Measurements from ENCODE around the gene HTATIP2. TPM values are rescaled to one million over a fixed set of nuclear protein-coding genes. Genes with fewer than 3 reads are reported as not detected.

Gene HTATIP2
- total and polyA plus RNA-seq, 9 of the 15 experiments (the other 6 are each of a cell fraction or from before 2014, with no cell fraction given): 48.3 to 90.9 (median 64.4) TPM

DNA sequence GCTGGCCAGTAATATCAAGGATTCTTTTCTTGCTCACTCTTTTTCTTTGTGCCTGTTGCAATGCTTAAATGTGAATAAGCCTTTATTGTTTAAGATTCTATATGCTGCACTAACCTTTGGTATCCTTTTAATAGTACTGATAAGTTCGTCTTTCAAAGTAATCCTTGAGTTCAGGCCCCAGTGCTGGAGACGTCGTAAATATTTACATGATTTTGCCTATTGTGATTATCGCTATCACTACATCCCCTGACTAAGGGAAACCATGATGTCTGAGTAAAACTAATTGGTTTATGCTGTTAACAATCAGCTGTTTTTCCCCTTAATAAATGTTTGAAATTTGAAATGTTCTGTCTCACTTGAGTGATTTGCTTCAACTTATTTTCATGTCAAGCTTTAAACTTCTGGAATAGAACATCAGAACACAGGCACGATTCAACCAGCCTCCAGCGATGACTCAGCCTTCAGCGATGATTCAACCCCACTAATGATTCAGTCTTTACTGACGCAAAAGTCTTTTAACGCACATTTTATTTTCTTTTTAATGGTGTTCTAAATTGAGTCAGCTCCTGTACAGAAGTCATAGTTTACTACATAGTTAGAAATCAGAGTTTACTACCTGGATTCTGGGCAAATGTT lies 3.9 kb downstream of the HTATIP2 start (continued):
- TF ChIP-seq, protein P1, sequence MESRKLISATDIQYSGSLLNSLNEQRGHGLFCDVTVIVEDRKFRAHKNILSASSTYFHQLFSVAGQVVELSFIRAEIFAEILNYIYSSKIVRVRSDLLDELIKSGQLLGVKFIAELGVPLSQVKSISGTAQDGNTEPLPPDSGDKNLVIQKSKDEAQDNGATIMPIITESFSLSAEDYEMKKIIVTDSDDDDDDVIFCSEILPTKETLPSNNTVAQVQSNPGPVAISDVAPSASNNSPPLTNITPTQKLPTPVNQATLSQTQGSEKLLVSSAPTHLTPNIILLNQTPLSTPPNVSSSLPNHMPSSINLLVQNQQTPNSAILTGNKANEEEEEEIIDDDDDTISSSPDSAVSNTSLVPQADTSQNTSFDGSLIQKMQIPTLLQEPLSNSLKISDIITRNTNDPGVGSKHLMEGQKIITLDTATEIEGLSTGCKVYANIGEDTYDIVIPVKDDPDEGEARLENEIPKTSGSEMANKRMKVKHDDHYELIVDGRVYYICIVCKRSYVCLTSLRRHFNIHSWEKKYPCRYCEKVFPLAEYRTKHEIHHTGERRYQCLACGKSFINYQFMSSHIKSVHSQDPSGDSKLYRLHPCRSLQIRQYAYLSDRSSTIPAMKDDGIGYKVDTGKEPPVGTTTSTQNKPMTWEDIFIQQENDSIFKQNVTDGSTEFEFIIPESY (CRISPR knock-in tag; IDR thresholded peaks at IDR 0.05): no peak
- no peak for TF ChIP-seq SRSF9 (IDR thresholded peaks at IDR 0.05; ENCODE audit: borderline replicate concordance, low read depth, low read length)
- TF ChIP-seq PTTG1 (tag; IDR thresholded peaks at IDR 0.05; ENCODE audit: low read depth): no peak
- TF ChIP-seq IRF2 (CRISPR knock-in tag; IDR thresholded peaks at IDR 0.05): no peak
- TF ChIP-seq ZNF239 (CRISPR knock-in tag; IDR thresholded peaks at IDR 0.05): no peak
- TF ChIP-seq, protein P2, sequence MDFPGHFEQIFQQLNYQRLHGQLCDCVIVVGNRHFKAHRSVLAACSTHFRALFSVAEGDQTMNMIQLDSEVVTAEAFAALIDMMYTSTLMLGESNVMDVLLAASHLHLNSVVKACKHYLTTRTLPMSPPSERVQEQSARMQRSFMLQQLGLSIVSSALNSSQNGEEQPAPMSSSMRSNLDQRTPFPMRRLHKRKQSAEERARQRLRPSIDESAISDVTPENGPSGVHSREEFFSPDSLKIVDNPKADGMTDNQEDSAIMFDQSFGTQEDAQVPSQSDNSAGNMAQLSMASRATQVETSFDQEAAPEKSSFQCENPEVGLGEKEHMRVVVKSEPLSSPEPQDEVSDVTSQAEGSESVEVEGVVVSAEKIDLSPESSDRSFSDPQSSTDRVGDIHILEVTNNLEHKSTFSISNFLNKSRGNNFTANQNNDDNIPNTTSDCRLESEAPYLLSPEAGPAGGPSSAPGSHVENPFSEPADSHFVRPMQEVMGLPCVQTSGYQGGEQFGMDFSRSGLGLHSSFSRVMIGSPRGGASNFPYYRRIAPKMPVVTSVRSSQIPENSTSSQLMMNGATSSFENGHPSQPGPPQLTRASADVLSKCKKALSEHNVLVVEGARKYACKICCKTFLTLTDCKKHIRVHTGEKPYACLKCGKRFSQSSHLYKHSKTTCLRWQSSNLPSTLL (IDR thresholded peaks at IDR 0.05): no peak
- no peak for TF ChIP-seq ZNF778 (CRISPR knock-in tag; IDR thresholded peaks at IDR 0.05)
- TF ChIP-seq MIER1 (IDR thresholded peaks at IDR 0.05; ENCODE audit: low read depth): no peak
- TF ChIP-seq, protein P3, sequence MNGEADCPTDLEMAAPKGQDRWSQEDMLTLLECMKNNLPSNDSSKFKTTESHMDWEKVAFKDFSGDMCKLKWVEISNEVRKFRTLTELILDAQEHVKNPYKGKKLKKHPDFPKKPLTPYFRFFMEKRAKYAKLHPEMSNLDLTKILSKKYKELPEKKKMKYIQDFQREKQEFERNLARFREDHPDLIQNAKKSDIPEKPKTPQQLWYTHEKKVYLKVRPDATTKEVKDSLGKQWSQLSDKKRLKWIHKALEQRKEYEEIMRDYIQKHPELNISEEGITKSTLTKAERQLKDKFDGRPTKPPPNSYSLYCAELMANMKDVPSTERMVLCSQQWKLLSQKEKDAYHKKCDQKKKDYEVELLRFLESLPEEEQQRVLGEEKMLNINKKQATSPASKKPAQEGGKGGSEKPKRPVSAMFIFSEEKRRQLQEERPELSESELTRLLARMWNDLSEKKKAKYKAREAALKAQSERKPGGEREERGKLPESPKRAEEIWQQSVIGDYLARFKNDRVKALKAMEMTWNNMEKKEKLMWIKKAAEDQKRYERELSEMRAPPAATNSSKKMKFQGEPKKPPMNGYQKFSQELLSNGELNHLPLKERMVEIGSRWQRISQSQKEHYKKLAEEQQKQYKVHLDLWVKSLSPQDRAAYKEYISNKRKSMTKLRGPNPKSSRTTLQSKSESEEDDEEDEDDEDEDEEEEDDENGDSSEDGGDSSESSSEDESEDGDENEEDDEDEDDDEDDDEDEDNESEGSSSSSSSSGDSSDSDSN (IDR thresholded peaks at IDR 0.05; ENCODE audit: borderline replicate concordance in 1 of 2, low read depth in 2 of 2, low read length in 2 of 2): no peak
- TF ChIP-seq ZNF347 (CRISPR knock-in tag; IDR thresholded peaks at IDR 0.05; ENCODE audit: low read depth): no peak
- TF ChIP-seq ZNF75A (CRISPR knock-in tag; IDR thresholded peaks at IDR 0.05): no peak
- TF ChIP-seq ETV5 (CRISPR knock-in tag; IDR thresholded peaks at IDR 0.05; ENCODE audit: low read depth): no peak
- no peak for TF ChIP-seq HIVEP1 (CRISPR knock-in tag; IDR thresholded peaks at IDR 0.05)
- no peak for TF ChIP-seq ZNF212 (CRISPR knock-in tag; IDR thresholded peaks at IDR 0.05)
- TF ChIP-seq CTBP1 (IDR thresholded peaks at IDR 0.05; ENCODE audit: borderline replicate concordance): no peak; the same call in 1 of the 2 replicates
- TF ChIP-seq POLR2B (IDR thresholded peaks at IDR 0.05; ENCODE audit: low read depth, partially characterized antibody): no peak
- no peak for TF ChIP-seq ZNF3 (CRISPR knock-in tag; IDR thresholded peaks at IDR 0.05)
- TF ChIP-seq, protein P4, sequence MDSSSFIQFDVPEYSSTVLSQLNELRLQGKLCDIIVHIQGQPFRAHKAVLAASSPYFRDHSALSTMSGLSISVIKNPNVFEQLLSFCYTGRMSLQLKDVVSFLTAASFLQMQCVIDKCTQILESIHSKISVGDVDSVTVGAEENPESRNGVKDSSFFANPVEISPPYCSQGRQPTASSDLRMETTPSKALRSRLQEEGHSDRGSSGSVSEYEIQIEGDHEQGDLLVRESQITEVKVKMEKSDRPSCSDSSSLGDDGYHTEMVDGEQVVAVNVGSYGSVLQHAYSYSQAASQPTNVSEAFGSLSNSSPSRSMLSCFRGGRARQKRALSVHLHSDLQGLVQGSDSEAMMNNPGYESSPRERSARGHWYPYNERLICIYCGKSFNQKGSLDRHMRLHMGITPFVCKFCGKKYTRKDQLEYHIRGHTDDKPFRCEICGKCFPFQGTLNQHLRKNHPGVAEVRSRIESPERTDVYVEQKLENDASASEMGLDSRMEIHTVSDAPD (CRISPR knock-in tag; IDR thresholded peaks at IDR 0.05): no peak
- TF ChIP-seq MEIS2 (IDR thresholded peaks at IDR 0.05; ENCODE audit: partially characterized antibody): peak; percentile 49
- TF ChIP-seq, protein P5, sequence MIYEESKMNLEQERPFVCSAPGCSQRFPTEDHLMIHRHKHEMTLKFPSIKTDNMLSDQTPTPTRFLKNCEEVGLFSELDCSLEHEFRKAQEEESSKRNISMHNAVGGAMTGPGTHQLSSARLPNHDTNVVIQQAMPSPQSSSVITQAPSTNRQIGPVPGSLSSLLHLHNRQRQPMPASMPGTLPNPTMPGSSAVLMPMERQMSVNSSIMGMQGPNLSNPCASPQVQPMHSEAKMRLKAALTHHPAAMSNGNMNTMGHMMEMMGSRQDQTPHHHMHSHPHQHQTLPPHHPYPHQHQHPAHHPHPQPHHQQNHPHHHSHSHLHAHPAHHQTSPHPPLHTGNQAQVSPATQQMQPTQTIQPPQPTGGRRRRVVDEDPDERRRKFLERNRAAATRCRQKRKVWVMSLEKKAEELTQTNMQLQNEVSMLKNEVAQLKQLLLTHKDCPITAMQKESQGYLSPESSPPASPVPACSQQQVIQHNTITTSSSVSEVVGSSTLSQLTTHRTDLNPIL (CRISPR knock-in tag; IDR thresholded peaks at IDR 0.05): no peak

Measured in K562 (cell line).